ENCODE data around the gene DOK3.

DNA sequence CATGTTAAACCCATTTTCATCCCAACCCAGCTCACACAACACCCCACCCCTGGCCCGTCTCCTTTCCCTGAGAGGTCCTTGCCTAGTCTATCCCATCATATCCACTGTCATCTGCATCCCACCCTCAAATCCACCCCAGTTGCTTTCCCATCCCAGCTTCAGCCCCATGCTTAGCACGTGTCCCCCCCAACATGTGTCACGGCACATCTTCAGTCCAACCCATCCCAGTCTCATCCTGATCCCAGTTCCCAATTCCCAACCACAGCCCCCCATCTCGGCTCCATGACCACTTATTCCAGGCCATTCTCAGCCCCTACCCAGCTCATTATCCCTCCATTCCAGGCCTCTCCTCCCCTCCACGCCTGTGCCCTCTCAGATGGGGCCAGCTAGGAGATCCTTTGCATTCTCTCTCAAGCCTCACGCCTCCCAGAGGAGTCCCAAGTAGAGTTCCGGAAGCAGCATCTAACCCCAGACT, 35.6 kb downstream of the DOK3 start:
- TF ChIP-seq EZH2 (IDR thresholded peaks at IDR 0.05; ENCODE audit: borderline replicate concordance, insufficient read depth, low read depth, low read length, poor library complexity, severe bottlenecking) = no peak
- TF ChIP-seq, protein P1, sequence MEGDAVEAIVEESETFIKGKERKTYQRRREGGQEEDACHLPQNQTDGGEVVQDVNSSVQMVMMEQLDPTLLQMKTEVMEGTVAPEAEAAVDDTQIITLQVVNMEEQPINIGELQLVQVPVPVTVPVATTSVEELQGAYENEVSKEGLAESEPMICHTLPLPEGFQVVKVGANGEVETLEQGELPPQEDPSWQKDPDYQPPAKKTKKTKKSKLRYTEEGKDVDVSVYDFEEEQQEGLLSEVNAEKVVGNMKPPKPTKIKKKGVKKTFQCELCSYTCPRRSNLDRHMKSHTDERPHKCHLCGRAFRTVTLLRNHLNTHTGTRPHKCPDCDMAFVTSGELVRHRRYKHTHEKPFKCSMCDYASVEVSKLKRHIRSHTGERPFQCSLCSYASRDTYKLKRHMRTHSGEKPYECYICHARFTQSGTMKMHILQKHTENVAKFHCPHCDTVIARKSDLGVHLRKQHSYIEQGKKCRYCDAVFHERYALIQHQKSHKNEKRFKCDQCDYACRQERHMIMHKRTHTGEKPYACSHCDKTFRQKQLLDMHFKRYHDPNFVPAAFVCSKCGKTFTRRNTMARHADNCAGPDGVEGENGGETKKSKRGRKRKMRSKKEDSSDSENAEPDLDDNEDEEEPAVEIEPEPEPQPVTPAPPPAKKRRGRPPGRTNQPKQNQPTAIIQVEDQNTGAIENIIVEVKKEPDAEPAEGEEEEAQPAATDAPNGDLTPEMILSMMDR (IDR thresholded peaks at IDR 0.05) = no peak
